22Rv1 (cell line): ENCODE results near the gene STEAP1B.

Experiments
- ZFX ChIP-seq: fragments of 450-650 bp; IDR thresholded peaks from 2 replicates; pipeline ENCODE4 v1.6.1; 2017; ENCODE audit warnings: antibody characterized with exemption, borderline replicate concordance
- TF ChIP-seq, protein P1 (sequence below): fragments of 450-650 bp; IDR thresholded peaks from 2 replicates; pipeline ENCODE4 v1.5.1; 2017; ENCODE audit warnings: mild to moderate bottlenecking

DNA sequence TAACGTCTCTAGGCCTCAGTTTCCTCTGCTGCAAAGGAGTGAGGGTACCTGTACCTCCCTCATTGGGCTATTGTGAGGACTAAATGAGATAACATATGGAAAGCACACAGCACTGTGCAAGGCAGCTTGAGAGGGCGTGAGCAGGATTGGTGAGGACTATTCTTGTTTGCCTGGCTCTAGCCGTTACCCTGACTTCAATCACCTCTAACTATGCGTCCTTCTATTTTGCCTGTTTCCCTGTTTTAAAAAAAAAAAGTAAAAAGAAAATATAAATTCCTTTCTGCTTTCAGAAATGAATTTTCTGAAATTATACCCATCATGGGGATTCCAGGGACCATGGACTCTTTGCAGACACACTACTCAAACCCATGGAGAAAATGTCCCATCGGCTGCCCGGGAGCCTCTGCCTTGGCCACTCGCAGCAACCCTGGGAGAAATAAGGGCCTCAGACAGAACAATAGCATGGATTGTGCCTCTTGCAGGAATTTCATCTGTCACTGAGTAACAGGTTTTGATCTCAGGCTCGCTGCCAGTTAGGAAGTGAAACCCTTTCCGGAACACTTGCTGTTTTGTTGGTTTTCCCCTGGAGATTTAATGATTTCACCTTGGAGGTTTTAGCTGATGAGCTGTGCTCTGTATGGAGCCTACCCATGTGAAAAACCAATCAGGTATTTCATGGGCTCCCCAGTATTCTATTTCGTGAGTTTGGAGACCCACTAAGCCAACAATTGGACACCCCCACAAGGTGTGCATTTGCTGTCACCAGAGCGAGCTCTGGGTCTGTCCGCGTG lies 55.6 kb downstream of the STEAP1B start:
- TF ChIP-seq, protein P1, sequence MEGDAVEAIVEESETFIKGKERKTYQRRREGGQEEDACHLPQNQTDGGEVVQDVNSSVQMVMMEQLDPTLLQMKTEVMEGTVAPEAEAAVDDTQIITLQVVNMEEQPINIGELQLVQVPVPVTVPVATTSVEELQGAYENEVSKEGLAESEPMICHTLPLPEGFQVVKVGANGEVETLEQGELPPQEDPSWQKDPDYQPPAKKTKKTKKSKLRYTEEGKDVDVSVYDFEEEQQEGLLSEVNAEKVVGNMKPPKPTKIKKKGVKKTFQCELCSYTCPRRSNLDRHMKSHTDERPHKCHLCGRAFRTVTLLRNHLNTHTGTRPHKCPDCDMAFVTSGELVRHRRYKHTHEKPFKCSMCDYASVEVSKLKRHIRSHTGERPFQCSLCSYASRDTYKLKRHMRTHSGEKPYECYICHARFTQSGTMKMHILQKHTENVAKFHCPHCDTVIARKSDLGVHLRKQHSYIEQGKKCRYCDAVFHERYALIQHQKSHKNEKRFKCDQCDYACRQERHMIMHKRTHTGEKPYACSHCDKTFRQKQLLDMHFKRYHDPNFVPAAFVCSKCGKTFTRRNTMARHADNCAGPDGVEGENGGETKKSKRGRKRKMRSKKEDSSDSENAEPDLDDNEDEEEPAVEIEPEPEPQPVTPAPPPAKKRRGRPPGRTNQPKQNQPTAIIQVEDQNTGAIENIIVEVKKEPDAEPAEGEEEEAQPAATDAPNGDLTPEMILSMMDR: no peak
- no peak for TF ChIP-seq ZFX
